MM.1S (cell line): ENCODE measurements around the gene ANKS1B.

Experiments used
- DNase-seq: peaks from one replicate; pipeline ENCODE4 v3.0.0-alpha.2; 2015
- H2AFZ ChIP-seq: fragments of 300-600 bp; sonication (generic); 2 replicates; pipeline ENCODE4 v1.6.0; 2016; ENCODE audit warnings: antibody characterized with exemption, low read length
- H3F3A ChIP-seq: fragments of 300-600 bp; sonication (generic); 2 replicates; pipeline ENCODE4 v1.6.1; 2016; ENCODE audit warnings: mild to moderate bottlenecking, antibody characterized with exemption, low read length, moderate library complexity, mixed read lengths; ENCODE audit not compliant: insufficient read depth
- H3K27ac ChIP-seq: fragments of 300-600 bp; sonication (generic); 2 replicates; pipeline ENCODE4 v1.5.1; 2016; ENCODE audit warnings: mild to moderate bottlenecking, low read length
- H3K27me3 ChIP-seq: fragments of 300-600 bp; sonication (generic); replicated peaks from 2 replicates; pipeline ENCODE4 v1.6.0; 2016; ENCODE audit warnings: low read length; ENCODE audit not compliant: insufficient read depth
- H3K36me3 ChIP-seq: fragments of 300-600 bp; sonication (generic); replicated peaks from 2 replicates; pipeline ENCODE4 v1.6.1; 2016; ENCODE audit warnings: mild to moderate bottlenecking, low read length, mixed read lengths; ENCODE audit not compliant: insufficient read depth
- H3K4me1 ChIP-seq: fragments of 300-600 bp; sonication (generic); 2 replicates; pipeline ENCODE4 v1.6.1; 2016; ENCODE audit warnings: low read length, mixed read lengths
- H3K4me2 ChIP-seq: fragments of 300-600 bp; sonication (generic); 2 replicates; pipeline ENCODE4 v1.6.0; 2016; ENCODE audit warnings: low read depth, low read length
- H3K4me3 ChIP-seq: fragments of 300-600 bp; sonication (generic); 2 replicates; pipeline ENCODE4 v1.5.1; 2016; ENCODE audit warnings: low read length, mixed read lengths
- H3K79me2 ChIP-seq: fragments of 300-600 bp; sonication (generic); 2 replicates; pipeline ENCODE4 v1.6.1; 2016; ENCODE audit warnings: mixed run types, low read length, mixed read lengths
- H3K9ac ChIP-seq: fragments of 300-600 bp; sonication (generic); 2 replicates; pipeline ENCODE4 v1.6.1; 2016; ENCODE audit warnings: low read length, mixed read lengths
- H3K9me2 ChIP-seq: fragments of 300-600 bp; sonication (generic); replicated peaks from 2 replicates; pipeline ENCODE4 v1.6.1; 2016; ENCODE audit warnings: mild to moderate bottlenecking, low read length, mixed read lengths; ENCODE audit not compliant: insufficient read depth
- H3K9me3 ChIP-seq: fragments of 300-600 bp; sonication (generic); replicated peaks from 2 replicates; pipeline ENCODE4 v1.6.1; 2016; ENCODE audit warnings: mild to moderate bottlenecking, low read length, mixed read lengths; ENCODE audit not compliant: insufficient read depth
- H4K20me1 ChIP-seq: fragments of 300-600 bp; sonication (generic); 2 replicates; pipeline ENCODE4 v1.6.1; 2016; ENCODE audit warnings: mild to moderate bottlenecking, low read length, moderate library complexity, mixed read lengths; ENCODE audit not compliant: insufficient read depth
- CTCF ChIP-seq: fragments of 300-600 bp; sonication (generic); IDR thresholded peaks from 2 replicates; pipeline ENCODE4 v1.5.1; 2016; ENCODE audit warnings: antibody characterized with exemption, low read length, mixed read lengths
- EZH2 ChIP-seq: fragments of 300-600 bp; sonication (generic); optimal IDR thresholded peaks from 2 replicates; pipeline ENCODE3; 2017; ENCODE audit warnings: low read depth, mild to moderate bottlenecking, antibody characterized with exemption, low read length, mixed read lengths
- EZH2phosphoT487 ChIP-seq: fragments of 300-600 bp; sonication (generic); IDR thresholded peaks from 2 replicates; pipeline ENCODE4 v1.6.1; 2018; ENCODE audit warnings: antibody characterized with exemption, low read length

The ANKS1B gene

GRCh38 chr12:99119943-99120342, 864.8 kb downstream of the ANKS1B start:
- Histone ChIP-seq H3K9me2 (no peaks in the 10 kb centered on the region), H3K79me2 (no peaks in the 10 kb centered on the region), H2AFZ (no peak overlapping the region), H3K27me3 (no peaks in the 10 kb centered on the region), H3K4me1 (no peaks in the 10 kb centered on the region), H3K4me3 (no peak overlapping the region), H3K4me2 (no peak overlapping the region), H4K20me1 (no peaks in the 10 kb centered on the region), H3K9ac (no peak overlapping the region), H3K9me3 (no peaks in the 10 kb centered on the region), H3K36me3 (no peaks in the 10 kb centered on the region), H3F3A (no peaks in the 10 kb centered on the region), H3K27ac (no peak overlapping the region)
- no peak for TF ChIP-seq EZH2phosphoT487
- TF ChIP-seq CTCF = no peak
- TF ChIP-seq EZH2 = no peak
- DNase-seq = no peak

- Histone ChIP-seq H3K27ac (no peak overlapping the region), H3K4me3 (no peak overlapping the region), H3K79me2 (no peaks in the 10 kb centered on the region), H2AFZ (no peak overlapping the region), H3K9me3 (no peaks in the 10 kb centered on the region), H3K36me3 (no peaks in the 10 kb centered on the region), H3K4me1 (no peaks in the 10 kb centered on the region), H3K9me2 (no peaks in the 10 kb centered on the region), H3K9ac (no peak overlapping the region), H4K20me1 (no peaks in the 10 kb centered on the region), H3K4me2 (no peak overlapping the region), H3F3A (no peaks in the 10 kb centered on the region), H3K27me3 (no peaks in the 10 kb centered on the region)
- TF ChIP-seq CTCF (no peak), EZH2phosphoT487 (no peak), EZH2 (no peak)
- DNase-seq = no peak
These were observed 865.3 kb downstream of the ANKS1B start for GRCh38 chr12:99119449-99119848.

GRCh38 chr12:99111600-99111999, 873.1 kb downstream of the ANKS1B start:
- H3K9me2 ChIP-seq = no peaks in the 10 kb centered on the region
- no peaks in the 10 kb centered on the region for H3K4me1 ChIP-seq
- H4K20me1 ChIP-seq = no peaks in the 10 kb centered on the region
- H3K9me3 ChIP-seq = no peaks in the 10 kb centered on the region
- H3K27ac ChIP-seq = no peak overlapping the region
- H3K9ac ChIP-seq = no peak overlapping the region
- H3K79me2 ChIP-seq = no peaks in the 10 kb centered on the region
- TF ChIP-seq CTCF = no peak
- no peak for TF ChIP-seq EZH2
- TF ChIP-seq EZH2phosphoT487 = no peak
- H3K4me3 ChIP-seq = no peak overlapping the region
- no peaks in the 10 kb centered on the region for H3K27me3 ChIP-seq
- H3K36me3 ChIP-seq = no peaks in the 10 kb centered on the region
- H3F3A ChIP-seq = no peaks in the 10 kb centered on the region
- H2AFZ ChIP-seq = no peak overlapping the region
- no peak overlapping the region for H3K4me2 ChIP-seq
- DNase-seq = no peak
